GM12874 (cell line): ENCODE results near the gene TMEM87A.

Experiments used
- CTCF ChIP-seq: IDR thresholded peaks from 2 replicates; pipeline ENCODE4 v1.5.1; 2011; ENCODE audit warnings: low read depth, mild to moderate bottlenecking, control low read depth, low read length, moderate library complexity; ENCODE audit not compliant: insufficient read depth

Gene TMEM87A

GRCh38 chr15:42172475-42172874 lies 100.8 kb downstream of the TMEM87A start:
- TF ChIP-seq CTCF: no peak

DNA sequence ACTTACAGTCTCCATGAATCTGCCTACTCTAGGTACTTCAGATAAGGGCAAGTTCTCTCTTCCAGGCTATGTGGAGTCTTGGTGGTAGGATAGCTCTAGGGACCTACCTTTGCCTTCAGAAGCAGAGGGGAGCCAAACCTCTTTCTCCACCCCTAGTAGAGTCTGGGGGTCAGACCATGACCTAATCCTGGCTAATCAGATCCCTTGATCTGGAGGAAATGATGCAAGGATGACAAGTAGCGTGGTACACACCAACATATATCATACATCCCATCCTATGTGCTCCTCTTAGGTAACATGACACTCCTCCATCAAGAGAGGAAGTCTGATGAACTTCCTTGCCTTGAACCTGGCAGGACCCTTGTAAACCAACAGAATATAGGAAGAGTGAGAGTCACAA lies 101.4 kb downstream of the TMEM87A start:
- TF ChIP-seq CTCF: no peak

DNA sequence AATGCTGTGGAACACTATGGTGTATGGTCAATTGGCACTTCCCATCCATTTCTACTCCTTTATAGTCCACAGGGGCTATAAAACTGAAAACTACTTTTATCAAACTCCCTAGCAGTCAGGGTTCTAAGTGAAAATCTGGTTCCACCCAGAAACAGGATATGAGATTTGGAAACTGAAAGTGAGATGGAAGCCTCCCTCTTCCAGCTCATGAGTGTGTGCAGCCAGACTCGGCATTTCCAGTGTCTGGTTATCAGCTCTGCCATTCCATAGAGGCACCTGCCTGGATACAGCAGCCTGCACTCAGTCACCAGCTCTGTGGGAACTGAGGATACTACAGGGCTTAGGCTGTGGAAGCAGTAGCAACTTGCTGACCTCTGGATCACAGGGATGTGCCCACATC lies 102.1 kb downstream of the TMEM87A start:
- TF ChIP-seq CTCF: no peak

GRCh38 chr15:42166225-42166940 lies 106.8 kb downstream of the TMEM87A start:
- no peak for TF ChIP-seq CTCF

GRCh38 chr15:42165106-42165505 lies 108.1 kb downstream of the TMEM87A start:
- no peak for TF ChIP-seq CTCF

GRCh38 chr15:42163947-42164550 lies 109.2 kb downstream of the TMEM87A start:
- no peak for TF ChIP-seq CTCF

DNA sequence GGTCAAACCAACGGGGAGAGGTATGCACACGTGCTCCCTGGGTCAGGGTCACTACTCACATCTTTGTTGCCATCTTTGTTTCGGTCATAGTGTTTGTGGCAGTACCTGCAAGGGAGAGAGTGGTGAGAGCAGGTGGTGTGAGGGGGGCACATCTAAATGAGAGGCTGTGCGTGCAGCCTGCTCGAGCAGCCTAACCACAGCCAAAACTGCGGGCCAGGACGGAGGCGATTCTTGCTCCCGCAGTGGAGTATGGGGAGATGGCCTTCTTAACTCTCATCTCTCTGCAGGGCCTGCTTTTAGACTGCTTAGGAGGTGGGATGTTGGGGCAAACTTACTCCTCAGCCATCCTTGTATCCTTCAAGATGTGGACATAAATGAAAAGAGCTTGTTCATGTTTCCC lies 109.9 kb downstream of the TMEM87A start:
- TF ChIP-seq CTCF: no peak
